Liver (tissue), 9 donors: ENCODE data around the gene SF3B1. TPM values are rescaled to one million over a fixed set of nuclear protein-coding genes. Genes with fewer than 3 reads are reported as not detected.

ENCODE experiments used
- DNase-seq: peaks from one replicate; pipeline ENCODE4 v3.0.0-alpha.2; 2017; ENCODE audit warnings: low spot score
- H3K27ac ChIP-seq, 2 donors: one replicate each; pipeline ENCODE4 v1.7.0; 2013; ENCODE audit warnings: inconsistent platforms in 2 of 2, low read length in 2 of 2, control low read depth in 1 of 2, low read depth in 1 of 2, mild to moderate bottlenecking in 1 of 2
- H3K27me3 ChIP-seq, 4 donors: one replicate each; pipeline versions ENCODE4 v1.6.1 to v1.7.0; 2013; ENCODE audit warnings: low read length in 3 of 4, inconsistent platforms in 1 of 4, mild to moderate bottlenecking in 1 of 4, moderate library complexity in 1 of 4; ENCODE audit not compliant: control insufficient read depth in 4 of 4, insufficient read depth in 4 of 4
- H3K36me3 ChIP-seq, 4 donors: one replicate each; pipeline versions ENCODE4 v1.6.1 to v1.7.0; 2013; ENCODE audit warnings: low read length in 3 of 4, mild to moderate bottlenecking in 3 of 4, low read depth in 1 of 4, moderate library complexity in 1 of 4; ENCODE audit not compliant: control insufficient read depth in 4 of 4, insufficient read depth in 3 of 4
- H3K4me1 ChIP-seq, 4 donors: one replicate each; pipeline versions ENCODE4 v1.6.1 to v1.7.0; 2013; ENCODE audit warnings: low read length in 3 of 4, mild to moderate bottlenecking in 3 of 4, moderate library complexity in 1 of 4; ENCODE audit not compliant: control insufficient read depth in 4 of 4, insufficient read depth in 4 of 4
- H3K4me3 ChIP-seq, 3 donors: one replicate each; pipeline versions ENCODE4 v1.6.1 to v1.7.0; 2013; ENCODE audit warnings: low read length in 3 of 3, control low read depth in 1 of 3, low read depth in 1 of 3, mild to moderate bottlenecking in 1 of 3
- H3K9ac ChIP-seq, 2 donors: one replicate each; pipeline ENCODE4 v1.7.0; 2013; ENCODE audit warnings: low read length in 2 of 2, mild to moderate bottlenecking in 2 of 2, moderate library complexity in 2 of 2, control low read depth in 1 of 2, low read depth in 1 of 2
- H3K9me3 ChIP-seq, 4 donors: one replicate each; pipeline versions ENCODE4 v1.6.1 to v1.7.0; 2013; ENCODE audit warnings: low read length in 3 of 4; ENCODE audit not compliant: control insufficient read depth in 4 of 4
- EGR1 ChIP-seq, 2 donors: IDR thresholded peaks; 2 replicates each; pipeline ENCODE4 v1.6.1; 2016 to 2018; ENCODE audit warnings: antibody characterized with exemption in 2 of 2, low read depth in 2 of 2
- FOXA1 ChIP-seq: IDR thresholded peaks from 2 replicates; pipeline ENCODE4 v1.6.1; 2016; ENCODE audit warnings: antibody characterized with exemption
- FOXA2 ChIP-seq: IDR thresholded peaks from 2 replicates; pipeline ENCODE4 v1.6.1; 2016; ENCODE audit warnings: antibody characterized with exemption
- GABPA ChIP-seq, 2 donors: IDR thresholded peaks in 1 of 2; conservative IDR thresholded peaks in 1 of 2; 2 replicates each; pipeline ENCODE4 v1.6.1; 2016; ENCODE audit warnings: antibody characterized with exemption in 2 of 2, mild to moderate bottlenecking in 1 of 2, moderate library complexity in 1 of 2
- HNF4A ChIP-seq, 2 donors: conservative IDR thresholded peaks; 2 replicates each; pipeline ENCODE4 v1.6.1; 2016; ENCODE audit warnings: antibody characterized with exemption in 2 of 2, mild to moderate bottlenecking in 2 of 2
- HNF4G ChIP-seq: IDR thresholded peaks from 2 replicates; pipeline ENCODE4 v1.6.1; 2016; ENCODE audit warnings: antibody characterized with exemption
- JUND ChIP-seq, 2 donors: IDR thresholded peaks; 2 replicates each; pipeline ENCODE4 v1.6.1; 2016; ENCODE audit warnings: antibody characterized with exemption in 2 of 2
- MAX ChIP-seq: IDR thresholded peaks from 2 replicates; pipeline ENCODE4 v1.6.1; 2016; ENCODE audit warnings: antibody characterized with exemption
- NR2F2 ChIP-seq: IDR thresholded peaks from 2 replicates; pipeline ENCODE4 v1.6.1; 2016; ENCODE audit warnings: antibody characterized with exemption
- RAD21 ChIP-seq, 2 donors: IDR thresholded peaks; 2 replicates each; pipeline ENCODE4 v1.6.1; 2016; ENCODE audit warnings: antibody characterized with exemption in 2 of 2, mild to moderate bottlenecking in 2 of 2
- RXRA ChIP-seq, 2 donors: IDR thresholded peaks; 2 replicates each; pipeline ENCODE4 v1.6.1; 2017 to 2018; ENCODE audit warnings: antibody characterized with exemption in 2 of 2, mild to moderate bottlenecking in 1 of 2
- SP1 ChIP-seq: IDR thresholded peaks from 2 replicates; pipeline ENCODE4 v1.6.1; 2018; ENCODE audit warnings: antibody characterized with exemption, mild to moderate bottlenecking
- TAF1 ChIP-seq: conservative IDR thresholded peaks from 2 replicates; pipeline ENCODE4 v1.6.1; 2016; ENCODE audit warnings: antibody characterized with exemption, mild to moderate bottlenecking
- YY1 ChIP-seq: IDR thresholded peaks from 2 replicates; pipeline ENCODE4 v1.6.1; 2016; ENCODE audit warnings: antibody characterized with exemption, mild to moderate bottlenecking
- WGBS: extraction: QIAGEN DNeasy Blood & Tissue Kit; methylation state at CpG from one replicate; pipeline ENCODE4 v1.1.7; 2013; 5-methylcytosine and 5-hydroxymethylcytosine counted together
- polyA plus RNA-seq, 2 donors: library from polyadenylated mRNA; stranded (reverse) in 1 of 2; unstranded in 1 of 2; fragments of 200-250 nt in 1 of 2; fragments of >200 nt in 1 of 2; fragmentation: Nextera tagmentation in 1 of 2; extraction: Ambion mirVana in 1 of 2; gene quantifications; one replicate each; pipeline versions ENCODE4 v1.2.1 to v1.2.3, GENCODE V29; 2013 to 2015
- total RNA-seq, 2 donors: library from RNA; depleted of rRNA; stranded (reverse); fragments of >200 nt; gene quantifications; one replicate each; pipeline ENCODE4 v1.2.3, GENCODE V29; 2014
- TF ChIP-seq, protein P1 (sequence below): IDR thresholded peaks from 2 replicates; pipeline ENCODE4 v1.6.1; 2016; ENCODE audit warnings: antibody characterized with exemption
- TF ChIP-seq, protein P2 (sequence below): IDR thresholded peaks from 2 replicates; pipeline ENCODE4 v1.6.1; 2016; ENCODE audit warnings: antibody characterized with exemption
- TF ChIP-seq, protein P3 (sequence below): IDR thresholded peaks from 2 replicates; pipeline ENCODE4 v1.6.1; 2016; ENCODE audit warnings: antibody characterized with exemption, mild to moderate bottlenecking
- donor health status: healthy.
- donor health status: healthy.
- donor health status: healthy.
- donor health status: healthy.
- donor health status: healthy.

The SF3B1 gene
- total and polyA plus RNA-seq, 4 donors, result 44.1 to 180 (median 139) TPM

DNA sequence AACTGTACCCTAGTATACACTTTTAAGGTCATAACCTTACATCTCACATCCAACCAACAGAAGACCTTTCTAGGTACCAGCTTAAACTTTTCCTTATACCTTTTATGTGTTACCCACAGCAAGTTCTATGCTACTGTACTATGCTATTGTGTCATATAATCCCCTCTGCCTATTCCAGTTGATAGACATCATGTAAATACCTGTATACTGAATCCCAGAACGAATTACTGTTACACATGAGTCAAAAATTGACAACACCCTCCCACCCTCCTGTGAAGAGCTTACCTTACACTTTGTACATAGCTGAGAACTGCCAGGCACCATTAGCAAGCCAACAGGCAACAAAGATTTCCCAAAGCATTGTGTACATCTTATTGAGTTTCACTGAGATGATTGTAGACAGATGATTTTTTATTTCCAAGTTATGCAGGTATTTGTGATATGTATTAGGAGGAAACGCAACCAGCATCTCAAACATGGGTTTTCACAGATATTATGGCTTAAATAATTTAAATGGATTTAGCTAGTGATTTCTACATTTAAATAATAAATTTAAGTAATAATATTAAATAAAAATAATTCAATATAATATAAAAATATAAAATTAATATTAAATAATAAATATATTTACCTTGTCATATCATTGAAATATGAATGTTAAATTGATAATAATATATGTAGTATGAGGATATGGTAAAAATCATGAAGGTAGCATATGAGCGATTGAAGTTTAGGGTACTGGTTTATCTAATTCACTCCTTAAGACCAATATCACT lies 81.2 kb downstream of the SF3B1 start:
- Histone ChIP-seq H3K36me3 (no peaks in the 10 kb centered on the region), H3K27ac (no peak overlapping the region), H3K4me1 (no peaks in the 10 kb centered on the region), H3K4me3 (no peak overlapping the region), H3K9ac (no peak overlapping the region), H3K27me3 (no peaks in the 10 kb centered on the region), H3K9me3 (no peaks in the 10 kb centered on the region)
- DNase-seq, result no peak
- WGBS, result 77% methylated on average over 3 of the region's 3 CpGs
- no peak for TF ChIP-seq RAD21 (IDR thresholded peaks at IDR 0.05)
- no peak for TF ChIP-seq FOXA1
- no peak for TF ChIP-seq JUND (IDR thresholded peaks at IDR 0.05)
- no peak for TF ChIP-seq GABPA (IDR thresholded peaks at IDR 0.05 in 1 of 2, conservative IDR thresholded peaks at IDR 0.05 in 1 of 2)
- TF ChIP-seq YY1, result no peak
- TF ChIP-seq EGR1 (IDR thresholded peaks at IDR 0.05; ENCODE audit: low read depth in 2 of 2), result no peak
- TF ChIP-seq, protein P1, sequence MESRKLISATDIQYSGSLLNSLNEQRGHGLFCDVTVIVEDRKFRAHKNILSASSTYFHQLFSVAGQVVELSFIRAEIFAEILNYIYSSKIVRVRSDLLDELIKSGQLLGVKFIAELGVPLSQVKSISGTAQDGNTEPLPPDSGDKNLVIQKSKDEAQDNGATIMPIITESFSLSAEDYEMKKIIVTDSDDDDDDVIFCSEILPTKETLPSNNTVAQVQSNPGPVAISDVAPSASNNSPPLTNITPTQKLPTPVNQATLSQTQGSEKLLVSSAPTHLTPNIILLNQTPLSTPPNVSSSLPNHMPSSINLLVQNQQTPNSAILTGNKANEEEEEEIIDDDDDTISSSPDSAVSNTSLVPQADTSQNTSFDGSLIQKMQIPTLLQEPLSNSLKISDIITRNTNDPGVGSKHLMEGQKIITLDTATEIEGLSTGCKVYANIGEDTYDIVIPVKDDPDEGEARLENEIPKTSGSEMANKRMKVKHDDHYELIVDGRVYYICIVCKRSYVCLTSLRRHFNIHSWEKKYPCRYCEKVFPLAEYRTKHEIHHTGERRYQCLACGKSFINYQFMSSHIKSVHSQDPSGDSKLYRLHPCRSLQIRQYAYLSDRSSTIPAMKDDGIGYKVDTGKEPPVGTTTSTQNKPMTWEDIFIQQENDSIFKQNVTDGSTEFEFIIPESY, result no peak

DNA sequence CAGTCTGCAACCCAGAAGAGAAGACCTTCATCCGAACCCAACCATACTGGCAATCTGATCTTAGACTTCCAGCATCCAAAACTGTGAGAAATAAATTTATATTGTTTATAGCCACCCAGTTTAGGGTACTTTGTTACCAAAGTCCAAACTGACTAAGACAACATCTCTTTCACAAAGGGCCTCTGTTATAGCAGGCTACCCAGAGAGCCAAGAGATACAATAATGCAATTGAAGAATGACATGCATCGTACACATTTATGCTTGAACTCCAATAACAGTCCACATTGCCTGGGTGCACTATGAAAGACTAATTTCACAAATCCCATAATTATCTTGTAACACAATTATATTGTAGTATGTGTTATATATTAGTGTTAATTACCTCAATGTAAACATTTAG lies 85.1 kb downstream of the SF3B1 start:
- no peak for TF ChIP-seq YY1
- TF ChIP-seq SP1, result no peak
- no peak for TF ChIP-seq FOXA2
- TF ChIP-seq, protein P2, sequence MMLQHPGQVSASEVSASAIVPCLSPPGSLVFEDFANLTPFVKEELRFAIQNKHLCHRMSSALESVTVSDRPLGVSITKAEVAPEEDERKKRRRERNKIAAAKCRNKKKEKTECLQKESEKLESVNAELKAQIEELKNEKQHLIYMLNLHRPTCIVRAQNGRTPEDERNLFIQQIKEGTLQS, result no peak
- no peak for TF ChIP-seq EGR1 (IDR thresholded peaks at IDR 0.05; ENCODE audit: low read depth in 2 of 2)
- no peak for TF ChIP-seq TAF1
- no peak for TF ChIP-seq GABPA (IDR thresholded peaks at IDR 0.05 in 1 of 2, conservative IDR thresholded peaks at IDR 0.05 in 1 of 2)
- TF ChIP-seq RXRA (IDR thresholded peaks at IDR 0.05), result no peak
- no peaks in the 10 kb centered on the region for H3K36me3 ChIP-seq
- H3K4me3 ChIP-seq, result no peak overlapping the region
- no peaks in the 10 kb centered on the region for H3K4me1 ChIP-seq
- no peaks in the 10 kb centered on the region for H3K9me3 ChIP-seq
- no peaks in the 10 kb centered on the region for H3K27me3 ChIP-seq
- H3K9ac ChIP-seq, result no peak overlapping the region
- WGBS, result 89% methylated on average over 2 of the region's 2 CpGs
- no peak overlapping the region for H3K27ac ChIP-seq
- no peak for DNase-seq

- Histone ChIP-seq H3K4me1 (no peaks in the 10 kb centered on the region), H3K9ac (no peak overlapping the region), H3K4me3 (no peak overlapping the region), H3K27ac (no peak overlapping the region), H3K9me3 (no peaks in the 10 kb centered on the region), H3K36me3 (no peaks in the 10 kb centered on the region), H3K27me3 (no peaks in the 10 kb centered on the region)
- TF ChIP-seq GABPA (IDR thresholded peaks at IDR 0.05 in 1 of 2, conservative IDR thresholded peaks at IDR 0.05 in 1 of 2), result no peak
- no peak for TF ChIP-seq TAF1
- TF ChIP-seq RXRA (IDR thresholded peaks at IDR 0.05), result no peak
- TF ChIP-seq MAX, result no peak
- TF ChIP-seq HNF4A (conservative IDR thresholded peaks at IDR 0.05), result no peak
- TF ChIP-seq, protein P1, result no peak
- TF ChIP-seq EGR1 (IDR thresholded peaks at IDR 0.05; ENCODE audit: low read depth in 2 of 2), result no peak
- TF ChIP-seq NR2F2, result no peak
- TF ChIP-seq HNF4G, result no peak
- no peak for TF ChIP-seq FOXA2
- TF ChIP-seq, protein P3, sequence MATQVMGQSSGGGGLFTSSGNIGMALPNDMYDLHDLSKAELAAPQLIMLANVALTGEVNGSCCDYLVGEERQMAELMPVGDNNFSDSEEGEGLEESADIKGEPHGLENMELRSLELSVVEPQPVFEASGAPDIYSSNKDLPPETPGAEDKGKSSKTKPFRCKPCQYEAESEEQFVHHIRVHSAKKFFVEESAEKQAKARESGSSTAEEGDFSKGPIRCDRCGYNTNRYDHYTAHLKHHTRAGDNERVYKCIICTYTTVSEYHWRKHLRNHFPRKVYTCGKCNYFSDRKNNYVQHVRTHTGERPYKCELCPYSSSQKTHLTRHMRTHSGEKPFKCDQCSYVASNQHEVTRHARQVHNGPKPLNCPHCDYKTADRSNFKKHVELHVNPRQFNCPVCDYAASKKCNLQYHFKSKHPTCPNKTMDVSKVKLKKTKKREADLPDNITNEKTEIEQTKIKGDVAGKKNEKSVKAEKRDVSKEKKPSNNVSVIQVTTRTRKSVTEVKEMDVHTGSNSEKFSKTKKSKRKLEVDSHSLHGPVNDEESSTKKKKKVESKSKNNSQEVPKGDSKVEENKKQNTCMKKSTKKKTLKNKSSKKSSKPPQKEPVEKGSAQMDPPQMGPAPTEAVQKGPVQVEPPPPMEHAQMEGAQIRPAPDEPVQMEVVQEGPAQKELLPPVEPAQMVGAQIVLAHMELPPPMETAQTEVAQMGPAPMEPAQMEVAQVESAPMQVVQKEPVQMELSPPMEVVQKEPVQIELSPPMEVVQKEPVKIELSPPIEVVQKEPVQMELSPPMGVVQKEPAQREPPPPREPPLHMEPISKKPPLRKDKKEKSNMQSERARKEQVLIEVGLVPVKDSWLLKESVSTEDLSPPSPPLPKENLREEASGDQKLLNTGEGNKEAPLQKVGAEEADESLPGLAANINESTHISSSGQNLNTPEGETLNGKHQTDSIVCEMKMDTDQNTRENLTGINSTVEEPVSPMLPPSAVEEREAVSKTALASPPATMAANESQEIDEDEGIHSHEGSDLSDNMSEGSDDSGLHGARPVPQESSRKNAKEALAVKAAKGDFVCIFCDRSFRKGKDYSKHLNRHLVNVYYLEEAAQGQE, result no peak
- TF ChIP-seq YY1, result no peak
- no peak for TF ChIP-seq FOXA1
- TF ChIP-seq SP1, result no peak
- TF ChIP-seq, protein P2, result no peak
- DNase-seq, result no peak
- 59% methylated on average over 5 of the region's 5 CpGs for WGBS
Observed at GRCh38 chr2:197348721-197349360, 86.0 kb downstream of the SF3B1 start.
